Epidermal melanocyte (primary cell): ENCODE data around the gene S100A7A.
"Not testable (repeated sequence)": the region's sequence is repeated elsewhere in the genome, so short reads cannot be mapped to it uniquely, and the experiment has no call there.

ENCODE experiments used
- DNase-seq: peaks from one replicate; pipeline ENCODE4 v3.0.0; 2011; ENCODE audit warnings: low spot score; ENCODE audit not compliant: insufficient read length

The S100A7A gene

GRCh38 chr1:153395136-153395685, 21.1 kb upstream of the S100A7A start:
- no peak for DNase-seq

- no peak for DNase-seq
Observed at GRCh38 chr1:153395776-153396175, 20.5 kb upstream of the S100A7A start.

- no peak for DNase-seq
Observed at GRCh38 chr1:153396461-153396860, 19.9 kb upstream of the S100A7A start.

- no peak for DNase-seq
Observed at GRCh38 chr1:153397051-153397923, 19.0 kb upstream of the S100A7A start.

GRCh38 chr1:153397924-153398651, 18.2 kb upstream of the S100A7A start:
- DNase-seq, result no peak

GRCh38 chr1:153399401-153400055, 16.8 kb upstream of the S100A7A start:
- no peak for DNase-seq

- no peak for DNase-seq
Observed at GRCh38 chr1:153400244-153400643, 16.1 kb upstream of the S100A7A start.

- no peak for DNase-seq
Observed at GRCh38 chr1:153401461-153401860, 14.9 kb upstream of the S100A7A start.

GRCh38 chr1:153402226-153402625, 14.1 kb upstream of the S100A7A start:
- DNase-seq, result no peak

GRCh38 chr1:153403421-153404085, 12.8 kb upstream of the S100A7A start:
- no peak for DNase-seq

GRCh38 chr1:153404086-153404635, 12.2 kb upstream of the S100A7A start:
- no peak for DNase-seq

GRCh38 chr1:153404768-153405167, 11.6 kb upstream of the S100A7A start:
- DNase-seq, result no peak

GRCh38 chr1:153405825-153406599, 10.3 kb upstream of the S100A7A start:
- not testable (repeated sequence) for DNase-seq

- DNase-seq, result not testable (repeated sequence)
Observed at GRCh38 chr1:153407274-153407673, 9.0 kb upstream of the S100A7A start.

- not testable (repeated sequence) for DNase-seq
Observed at GRCh38 chr1:153413961-153414360, 2.4 kb upstream of the S100A7A start.

GRCh38 chr1:153417136-153417888, 992 bp downstream of the S100A7A start:
- no peak for DNase-seq

- DNase-seq, result not testable (repeated sequence)
Observed at GRCh38 chr1:153418758-153419435, 2.6 kb downstream of the S100A7A start.

- not testable (repeated sequence) for DNase-seq
Observed at GRCh38 chr1:153419436-153419793, 3.1 kb downstream of the S100A7A start.

GRCh38 chr1:153420306-153420705, 4.0 kb downstream of the S100A7A start:
- no peak for DNase-seq
